GM19099 (cell line): ENCODE results near the gene MAGOH.

Experiments used
- POLR2A ChIP-seq: IDR thresholded peaks from 3 replicates; pipeline ENCODE4 v1.6.1; 2011; ENCODE audit warnings: low read depth; ENCODE audit not compliant: insufficient read length; ENCODE audit errors: extremely low read depth

MAGOH gene

GRCh38 chr1:53255031-53255430, 16.7 kb upstream of the MAGOH start:
- no peak for TF ChIP-seq POLR2A

- no peak for TF ChIP-seq POLR2A
These were observed 15.8 kb upstream of the MAGOH start for GRCh38 chr1:53254011-53254640.

- no peak for TF ChIP-seq POLR2A
These were observed 12.0 kb upstream of the MAGOH start for GRCh38 chr1:53250325-53250724.

- no peak for TF ChIP-seq POLR2A
These were observed 11.4 kb upstream of the MAGOH start for GRCh38 chr1:53249706-53250105.

GRCh38 chr1:53246261-53247134, 8.2 kb upstream of the MAGOH start:
- TF ChIP-seq POLR2A, result no peak

GRCh38 chr1:53244141-53244540, 5.8 kb upstream of the MAGOH start:
- no peak for TF ChIP-seq POLR2A

- TF ChIP-seq POLR2A, result no peak
These were observed 4.1 kb upstream of the MAGOH start for GRCh38 chr1:53242381-53242780.

GRCh38 chr1:53241828-53242227, 3.5 kb upstream of the MAGOH start:
- no peak for TF ChIP-seq POLR2A

- no peak for TF ChIP-seq POLR2A
These were observed 680 bp downstream of the MAGOH start for GRCh38 chr1:53237638-53238037.

GRCh38 chr1:53220962-53221286, 17.4 kb downstream of the MAGOH start:
- TF ChIP-seq POLR2A, result no peak

- TF ChIP-seq POLR2A, result peak; percentile 98
These were observed 18.0 kb downstream of the MAGOH start, which contains the start of gene CZIB for GRCh38 chr1:53220171-53220961. TSS of gene CZIB (minus strand) at chr1:53220634. CDS start at chr1:53220575, 59 bp downstream.

- TF ChIP-seq POLR2A, result no peak
These were observed 18.6 kb downstream of the MAGOH start for GRCh38 chr1:53219711-53220110.

- no peak for TF ChIP-seq POLR2A
These were observed 20.1 kb downstream of the MAGOH start for GRCh38 chr1:53218201-53218600.

GRCh38 chr1:53214376-53214940, 23.9 kb downstream of the MAGOH start:
- no peak for TF ChIP-seq POLR2A

GRCh38 chr1:53210954-53211353, 27.4 kb downstream of the MAGOH start:
- TF ChIP-seq POLR2A, result no peak
